Measurements from ENCODE around the gene IPO8. TPM values are rescaled to one million over a fixed set of nuclear protein-coding genes. Genes with fewer than 3 reads are reported as not detected.

Gene IPO8
- total RNA-seq, 1 experiment from 2014 or later: 48.0 TPM

DNA sequence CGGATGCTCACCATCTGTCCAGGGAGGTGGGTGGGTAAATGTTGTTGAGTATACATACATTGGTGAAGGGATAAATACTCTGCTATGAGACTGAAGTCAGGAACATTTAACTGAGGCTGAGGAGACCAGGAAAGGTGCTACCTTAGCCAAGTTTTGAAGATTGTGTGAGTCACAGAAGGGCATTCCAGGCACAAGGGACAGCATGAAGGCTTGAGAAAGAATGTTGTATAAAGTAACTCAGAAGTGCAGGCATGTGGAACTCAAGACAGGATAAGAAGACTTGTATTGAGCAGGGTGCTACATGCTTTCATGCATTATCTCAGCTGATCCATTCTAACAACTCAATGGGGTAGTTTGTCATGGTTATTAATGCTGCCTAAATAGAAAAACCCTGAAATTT is 112.7 kb downstream of the IPO8 start:
- Histone ChIP-seq H3K23ac (ENCODE audit: insufficient read length, low read depth, low read length) (no peak overlapping the region), H4K5ac (ENCODE audit: insufficient read length, low read depth, low read length) (no peak overlapping the region), H2AK5ac (ENCODE audit: insufficient read length, low read length) (no peak overlapping the region), H4K20me1 (ENCODE audit: control insufficient read depth, insufficient read depth, insufficient read length) (no peaks in the 10 kb centered on the region), H4K91ac (ENCODE audit: insufficient read length, low read depth, low read length) (no peak overlapping the region), H2AFZ (ENCODE audit: low read length) (no peak overlapping the region), H3K4me1 (ENCODE audit: insufficient read depth, low read length) (no peaks in the 10 kb centered on the region; the same call in 1 of the 2 replicates), H3K9me3 (ENCODE audit: control insufficient read depth, low read depth, low read length) (no peaks in the 10 kb centered on the region), H3K14ac (ENCODE audit: insufficient read depth, low read length) (no peak overlapping the region), H3K4me2 (ENCODE audit: insufficient read depth, insufficient read length, low read length) (no peak overlapping the region), H2BK5ac (ENCODE audit: insufficient read length, low read length) (no peak overlapping the region), H3K79me2 (ENCODE audit: insufficient read depth, low read length) (no peaks in the 10 kb centered on the region), H3K56ac (ENCODE audit: insufficient read length, low read depth, low read length) (no peak overlapping the region), H3K23me2 (ENCODE audit: insufficient read length, low read depth, low read length, poor library complexity, severe bottlenecking) (no peaks in the 10 kb centered on the region), H3K4ac (ENCODE audit: low read depth, low read length) (no peak overlapping the region), H3K9ac (ENCODE audit: extremely low read depth, insufficient read length, low read length) (no peak overlapping the region), H3T11ph (ENCODE audit: low read length) (no peak overlapping the region), H4K8ac (replicated peaks; ENCODE audit: insufficient read length, low read depth, low read length) (no peak overlapping the region), H3K79me1 (ENCODE audit: insufficient read depth, low read depth, low read length, poor library complexity, severe bottlenecking) (no peaks in the 10 kb centered on the region), H2BK120ac (ENCODE audit: low read depth, low read length, poor library complexity, severe bottlenecking) (no peak overlapping the region), H3K18ac (ENCODE audit: insufficient read length, low read depth, low read length) (no peak overlapping the region), H3K27ac (ENCODE audit: insufficient read length, low read depth, low read length) (no peak overlapping the region), H2BK20ac (ENCODE audit: low read depth, low read length, poor library complexity, severe bottlenecking) (no peak overlapping the region), H2BK15ac (ENCODE audit: low read depth, low read length) (no peak overlapping the region), H2BK12ac (ENCODE audit: insufficient read length, low read depth, low read length) (no peak overlapping the region), H3K27me3 (ENCODE audit: insufficient read depth, low read length) (no peaks in the 10 kb centered on the region)
- H3K27ac Mint-ChIP-seq: no peak overlapping the region
- no peak overlapping the region for H3K4me3 Mint-ChIP-seq
- no peaks in the 10 kb centered on the region for H3K27me3 Mint-ChIP-seq (ENCODE audit: low read depth)
- peaks cover under 1 to 2% of the 10 kb centered on the region in 2 experiments; a peak in 2 of 5 replicates for H3K9me3 Mint-ChIP-seq
- no peak for TF ChIP-seq CTCF (conservative IDR thresholded peaks at IDR 0.05)
- peaks cover 0 to 5% (median 0%) of the 10 kb centered on the region in 3 experiments; a peak in 2 of 7 replicates for H3K36me3 Mint-ChIP-seq (ENCODE audit: insufficient read depth in 1 of 3, low read depth in 3 of 3)
- no CpG with 5 or more reads among the region's 1 CpG for WGBS (ENCODE audit: extremely low coverage, insufficient read length, low lambda C conversion rate)
- peaks cover 6 to 7% of the 10 kb centered on the region in 2 experiments; a peak in 3 of 4 replicates for H3K4me1 Mint-ChIP-seq
- DNase-seq: no peak

All from H9 (cell line).